Mammary epithelial cell (primary cell): ENCODE results near the gene HPN.

Experiments used
- CTCF ChIP-seq, 2 donors: IDR thresholded peaks in 1 of 2; conservative IDR thresholded peaks in 1 of 2; 2 replicates each; pipeline ENCODE4 v1.5.1; 2011 to 2012; ENCODE audit warnings: inconsistent platforms in 2 of 2, low read length in 2 of 2, mild to moderate bottlenecking in 2 of 2, control low read depth in 1 of 2, low read depth in 1 of 2; ENCODE audit not compliant: insufficient read depth in 1 of 2; ENCODE audit errors: extremely low read depth in 1 of 2
- EZH2 ChIP-seq: IDR thresholded peaks from 2 replicates; pipeline ENCODE4 v1.6.1; 2012; ENCODE audit warnings: low read length, inconsistent platforms, borderline replicate concordance

GRCh38 chr19:35094656-35095055 is 53.1 kb downstream of the HPN start:
- TF ChIP-seq CTCF (conservative IDR thresholded peaks at IDR 0.05 in 1 of 2, IDR thresholded peaks at IDR 0.05 in 1 of 2; ENCODE audit: extremely low read depth in 1 of 2, insufficient read depth in 1 of 2, low read depth in 1 of 2, low read length in 2 of 2) (no peak), EZH2 (no peak)
